Medulla oblongata (tissue), 1 donor: ENCODE results near the gene AXL.

Experiments used
- DNase-seq: peaks from one replicate; pipeline ENCODE4 v3.0.0-alpha.2; 2015; ENCODE audit errors: extremely low spot score

Gene AXL

DNA sequence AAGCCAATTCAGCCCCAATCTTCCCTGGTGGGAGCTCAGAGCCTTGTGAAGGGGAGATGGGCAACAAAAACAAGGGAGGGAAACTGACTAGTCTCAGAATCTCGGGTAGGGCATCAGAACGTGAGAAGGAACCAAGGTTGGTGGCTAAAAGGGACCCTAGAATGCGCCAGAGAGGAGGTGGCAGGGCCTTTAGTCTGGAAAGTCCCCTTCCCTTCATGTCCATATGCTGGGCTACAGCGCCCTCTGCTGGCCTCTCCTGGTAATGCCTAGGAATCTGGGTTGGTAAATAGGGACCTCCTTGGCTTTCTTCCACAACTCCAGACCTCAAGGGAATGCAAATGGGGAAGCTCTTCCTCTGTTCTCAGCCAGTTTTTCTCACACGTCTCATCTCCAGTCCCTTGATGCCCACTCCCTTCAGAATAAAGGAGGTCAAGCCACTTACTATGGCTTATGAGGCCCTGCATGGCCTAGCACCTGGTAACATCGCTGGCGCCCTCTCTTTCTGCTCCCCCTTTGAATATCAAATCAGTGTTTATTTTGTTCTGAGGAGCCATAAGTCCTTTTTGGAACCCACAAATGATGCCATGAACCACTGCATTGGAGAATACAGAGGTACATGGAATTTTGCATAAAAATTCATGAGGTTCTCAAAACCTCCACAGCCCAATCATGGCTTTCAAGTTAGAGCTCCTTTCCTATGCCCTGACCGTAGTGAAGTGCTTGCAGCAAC lies 89.6 kb downstream of the AXL start:
- DNase-seq, result peak; percentile 97

DNA sequence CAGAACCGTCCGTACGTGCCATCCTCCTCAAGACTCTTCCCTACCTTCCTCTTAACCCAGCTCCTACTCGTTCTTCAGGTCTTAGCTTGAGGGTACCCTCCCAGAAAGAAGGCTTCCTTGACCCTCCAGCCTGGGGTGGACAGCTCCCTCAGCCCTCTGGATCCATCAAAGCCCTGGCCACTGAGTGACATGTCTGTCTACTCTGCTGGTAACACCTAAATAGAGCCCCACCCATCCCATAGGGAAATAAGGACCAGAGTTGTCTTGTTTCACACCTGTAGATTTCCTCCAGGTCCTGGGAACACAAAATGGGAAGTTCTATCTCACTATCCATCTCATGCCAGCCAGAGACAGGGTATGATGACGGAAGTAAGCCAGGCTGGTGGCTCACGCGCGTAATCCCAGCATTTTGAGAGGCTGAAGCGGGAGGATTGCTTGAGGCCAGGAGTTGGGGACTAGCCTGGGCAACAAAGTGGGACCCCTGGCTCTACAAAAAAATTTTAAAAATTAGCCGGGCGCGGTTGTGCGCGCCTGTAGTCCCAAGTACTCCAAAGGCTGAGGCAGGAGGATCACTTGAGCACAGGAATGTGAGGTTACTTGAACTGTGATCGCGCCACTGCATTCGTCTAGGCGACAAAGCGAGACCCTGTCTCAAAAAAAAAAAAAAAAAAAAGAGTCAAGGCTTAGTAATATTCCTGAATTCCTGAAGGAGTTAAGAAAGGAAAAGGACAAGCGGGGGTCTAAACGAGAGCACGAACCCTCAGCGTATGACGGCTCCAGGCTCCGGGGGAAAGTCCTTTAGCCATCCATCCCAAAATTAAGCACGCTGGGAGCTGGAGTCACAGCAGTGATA lies 90.4 kb downstream of the AXL start:
- peak; percentile 38 for DNase-seq

DNA sequence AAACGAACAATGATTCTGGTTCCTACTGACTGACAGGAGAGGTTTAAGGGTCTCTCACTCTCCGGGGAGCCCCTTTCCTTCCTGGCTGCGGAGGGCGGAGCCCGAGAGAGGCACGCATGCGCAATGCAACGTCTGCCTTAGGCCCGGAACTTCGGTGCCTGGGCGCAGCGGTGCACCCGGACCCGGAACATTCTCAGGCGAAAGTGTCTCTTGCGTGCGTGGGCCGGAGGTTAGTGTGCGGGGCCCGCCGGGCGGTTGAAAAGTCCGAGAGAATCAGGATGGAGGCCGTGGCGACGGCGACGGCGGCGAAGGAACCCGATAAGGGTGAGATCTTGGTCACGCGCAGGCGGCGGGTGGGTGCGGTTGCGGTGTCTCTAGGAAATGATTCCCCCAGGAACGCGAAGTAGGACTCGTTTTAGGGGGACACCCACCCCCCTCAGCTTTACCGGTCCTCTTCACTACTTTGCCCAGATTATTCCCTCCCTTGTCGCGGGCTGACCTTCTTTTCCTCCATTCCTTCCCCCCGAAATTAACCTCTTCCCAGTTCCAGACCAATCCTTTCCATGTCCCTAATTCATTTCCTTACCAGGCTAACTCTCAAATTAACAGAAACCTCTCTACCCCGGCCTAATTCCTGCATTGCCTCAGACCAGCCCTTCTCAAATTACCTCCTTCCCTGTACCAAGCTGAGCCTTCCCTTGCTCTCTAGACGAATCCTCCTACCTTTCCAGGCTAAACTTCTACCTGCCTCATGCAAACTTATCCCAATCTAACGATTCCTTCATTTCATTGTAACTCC lies 91.2 kb downstream of the AXL start, which contains the start of gene CCDC97:
Gene CCDC97 (plus strand): TSS at position 140 of the 799 bp plus-strand sequence. CDS start 139 bp downstream, at position 279.
- DNase-seq, result peak; percentile 90

DNA sequence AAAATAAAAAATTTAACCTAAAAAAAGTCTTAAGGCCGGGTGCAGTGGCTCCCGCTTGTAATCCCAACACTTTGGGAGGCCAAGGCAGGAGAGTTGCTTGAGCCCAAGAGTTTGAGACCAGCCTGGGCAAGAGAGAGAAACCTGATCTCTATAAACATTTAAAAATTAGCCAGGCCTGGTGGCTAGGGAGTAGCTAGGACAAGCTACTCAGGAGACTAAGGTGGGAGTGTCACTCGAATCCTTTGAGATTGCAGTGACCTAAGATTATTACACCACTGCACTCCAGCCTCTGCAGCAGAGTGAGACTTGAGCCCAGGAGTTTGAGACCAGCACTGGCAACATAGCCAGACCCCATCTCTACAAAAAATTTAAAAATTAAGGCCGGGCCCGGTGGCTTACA lies 92.0 kb downstream of the AXL start:
- no peak for DNase-seq
